Common myeloid progenitor, CD34-positive (primary cell): Measurements from ENCODE around the gene KIF16B.
"Not testable (repeated sequence)": the region's sequence is repeated elsewhere in the genome, so short reads cannot be mapped to it uniquely, and the experiment has no call there.

Experiments used
- CTCF ChIA-PET: fragments of 350-600 bp; sonication (Branson Sonifier 250); formaldehyde crosslinking; loops from one replicate; lab custom pipeline; 2021; ENCODE audit warnings: antibody characterized with exemption; lab: Charles Lee
- POLR2A ChIA-PET: fragments of 350-600 bp; sonication (Branson Sonifier 250); formaldehyde crosslinking; loops from one replicate; lab custom pipeline; 2021; ENCODE audit warnings: antibody characterized with exemption; lab: Charles Lee
- DNase-seq, 3 donors: peaks; one replicate each; pipeline versions ENCODE4 v3.0.0 to v3.0.0-alpha.2; 2013
- H3K27ac ChIP-seq, 2 experiments: 1 replicate in 1 of 2; 2 replicates in 1 of 2; pipeline ENCODE4 v1.7.0; 2013; ENCODE audit warnings: inconsistent platforms in 2 of 2, low read length in 2 of 2, mild to moderate bottlenecking in 2 of 2, low read depth in 1 of 2, moderate library complexity in 1 of 2; ENCODE audit not compliant: severe bottlenecking in 2 of 2, insufficient read depth in 1 of 2, poor library complexity in 1 of 2
- H3K27me3 ChIP-seq, 5 experiments: replicated peaks in 2 of 5; 1 replicate in 3 of 5; 2 replicates in 2 of 5; pipeline versions ENCODE4 v1.6.1 to v1.7.0; 2013; ENCODE audit warnings: low read length in 4 of 5, mild to moderate bottlenecking in 2 of 5, moderate library complexity in 2 of 5, inconsistent platforms in 1 of 5; ENCODE audit not compliant: insufficient read depth in 5 of 5, control insufficient read depth in 4 of 5
- H3K36me3 ChIP-seq, 4 experiments: 1 replicate in 2 of 4; 2 replicates in 2 of 4; pipeline versions ENCODE4 v1.6.1 to v1.7.0; 2013; ENCODE audit warnings: low read length in 3 of 4, control low read depth in 1 of 4, mild to moderate bottlenecking in 1 of 4; ENCODE audit not compliant: control insufficient read depth in 4 of 4, insufficient read depth in 4 of 4
- H3K4me1 ChIP-seq, 4 experiments: 1 replicate in 3 of 4; 2 replicates in 1 of 4; pipeline versions ENCODE4 v1.6.1 to v1.7.1; 2013; ENCODE audit warnings: low read length in 3 of 4, mild to moderate bottlenecking in 3 of 4, control low read depth in 1 of 4, inconsistent platforms in 1 of 4, moderate library complexity in 1 of 4; ENCODE audit not compliant: control insufficient read depth in 4 of 4, insufficient read depth in 4 of 4; ENCODE audit errors: control extremely low read depth in 1 of 4
- H3K4me3 ChIP-seq, 7 experiments: 1 replicate in 4 of 7; 2 replicates in 3 of 7; pipeline versions ENCODE4 v1.5.1 to v1.7.0; 2013; ENCODE audit warnings: mild to moderate bottlenecking in 7 of 7, low read length in 6 of 7, moderate library complexity in 6 of 7, inconsistent platforms in 2 of 7, low read depth in 2 of 7, control low read depth in 1 of 7; ENCODE audit not compliant: insufficient read depth in 4 of 7, control insufficient read depth in 1 of 7; ENCODE audit errors: extremely low read depth in 1 of 7
- H3K9me3 ChIP-seq, 5 experiments: 1 replicate in 4 of 5; 2 replicates in 1 of 5; pipeline versions ENCODE4 v1.6.1 to v1.7.1; 2013; ENCODE audit warnings: low read length in 4 of 5, mild to moderate bottlenecking in 2 of 5, inconsistent platforms in 1 of 5, low read depth in 1 of 5, moderate library complexity in 1 of 5; ENCODE audit not compliant: control insufficient read depth in 4 of 5, insufficient read depth in 2 of 5; ENCODE audit errors: control extremely low read depth in 1 of 5
- WGBS: methylation state at CpG from one replicate; pipeline ENCODE4 v1.1.5; 2013; ENCODE audit not compliant: insufficient coverage; 5-methylcytosine and 5-hydroxymethylcytosine counted together

Gene KIF16B

GRCh38 chr20:16230402-16230801 is 342.8 kb downstream of the KIF16B start:
- ChIA-PET CTCF (no interaction called here), POLR2A (no interaction called here)

GRCh38 chr20:16229813-16230212 is 343.4 kb downstream of the KIF16B start:
- H3K9me3 ChIP-seq, result no peaks in the 10 kb centered on the region
- ChIA-PET POLR2A (no interaction called here), CTCF (interaction anchor here (0.6 kb wide), 1 partner anchor 418 kb away, joined by 3 read pairs; no protein-coding TSS in a partner anchor)
- H3K27ac ChIP-seq, result no peak overlapping the region
- DNase-seq, result no peak
- H3K36me3 ChIP-seq, result no peaks in the 10 kb centered on the region
- WGBS, result 100% methylated on average over 1 of the region's 1 CpG
- no peaks in the 10 kb centered on the region for H3K27me3 ChIP-seq
- no peaks in the 10 kb centered on the region for H3K4me1 ChIP-seq
- H3K4me3 ChIP-seq, result no peak overlapping the region

More at GRCh38 chr20:16230402-16230801, 342.8 kb downstream of the KIF16B start:
- H3K27me3 ChIP-seq, result no peaks in the 10 kb centered on the region
- H3K27ac ChIP-seq, result no peak overlapping the region
- H3K4me1 ChIP-seq, result no peaks in the 10 kb centered on the region
- no peak for DNase-seq
- no peaks in the 10 kb centered on the region for H3K9me3 ChIP-seq
- no peak overlapping the region for H3K4me3 ChIP-seq
- H3K36me3 ChIP-seq, result no peaks in the 10 kb centered on the region

- no peaks in the 10 kb centered on the region for H3K4me1 ChIP-seq
- no peaks in the 10 kb centered on the region for H3K27me3 ChIP-seq
- no peak for DNase-seq
- H3K27ac ChIP-seq, result no peak overlapping the region
- H3K9me3 ChIP-seq, result no peaks in the 10 kb centered on the region
- H3K36me3 ChIP-seq, result no peaks in the 10 kb centered on the region
- POLR2A ChIA-PET, result no interaction called here
- 88% methylated on average over 2 of the region's 4 CpGs for WGBS
- no peak overlapping the region for H3K4me3 ChIP-seq
- CTCF ChIA-PET, result no interaction called here
These were observed 344.5 kb downstream of the KIF16B start for GRCh38 chr20:16228722-16229121.

- POLR2A ChIA-PET, H3K4me3 ChIP-seq, H3K27ac ChIP-seq, CTCF ChIA-PET, DNase-seq, H3K4me1 ChIP-seq, H3K9me3 ChIP-seq, H3K36me3 ChIP-seq, H3K27me3 ChIP-seq: not testable (repeated sequence)
- WGBS, result no CpG with 5 or more reads among the region's 27 CpGs
These were observed 346.3 kb downstream of the KIF16B start for GRCh38 chr20:16226961-16227360.

- no peaks in the 10 kb centered on the region for H3K4me1 ChIP-seq
- no peak for DNase-seq
- POLR2A ChIA-PET, result interaction anchor here (0.6 kb wide), 1 partner anchor 18 kb away, joined by 4 read pairs; no protein-coding TSS in a partner anchor
- peaks cover 0 to 3% (median 0%) of the 10 kb centered on the region in 5 experiments for H3K9me3 ChIP-seq
- CTCF ChIA-PET, result no interaction called here
- peaks cover 0 to 2% (median 0%) of the 10 kb centered on the region in 5 experiments for H3K27me3 ChIP-seq
- no peak overlapping the region for H3K4me3 ChIP-seq
- no CpG with 5 or more reads among the region's 3 CpGs for WGBS
- no peaks in the 10 kb centered on the region for H3K36me3 ChIP-seq
- H3K27ac ChIP-seq, result no peak overlapping the region
These were observed 348.4 kb downstream of the KIF16B start for GRCh38 chr20:16224836-16225235.

- Histone ChIP-seq H3K9me3 (peaks cover 0 to 3% (median 0%) of the 10 kb centered on the region in 5 experiments), H3K36me3 (no peaks in the 10 kb centered on the region), H3K4me3 (no peak overlapping the region), H3K27ac (no peak overlapping the region), H3K4me1 (no peaks in the 10 kb centered on the region), H3K27me3 (peaks cover 0 to 2% (median 0%) of the 10 kb centered on the region in 5 experiments)
- peak in 2 of 3 donors; percentile 2 to 3 for DNase-seq
- ChIA-PET CTCF (no interaction called here), POLR2A (no interaction called here)
- no CpG with 5 or more reads among the region's 8 CpGs for WGBS
These were observed 350.3 kb downstream of the KIF16B start for GRCh38 chr20:16222859-16223411.
